HG03565 (cell line): ENCODE data around the gene HDGFL2.

Experiments used
- ATAC-seq: cut with Tn5 transposase; IDR thresholded peaks from one replicate; pipeline ENCODE4 v1.9.1; 2021; ENCODE audit warnings: mild to moderate bottlenecking, moderate library complexity; ENCODE audit not compliant: unreplicated experiment

HDGFL2 gene

DNA sequence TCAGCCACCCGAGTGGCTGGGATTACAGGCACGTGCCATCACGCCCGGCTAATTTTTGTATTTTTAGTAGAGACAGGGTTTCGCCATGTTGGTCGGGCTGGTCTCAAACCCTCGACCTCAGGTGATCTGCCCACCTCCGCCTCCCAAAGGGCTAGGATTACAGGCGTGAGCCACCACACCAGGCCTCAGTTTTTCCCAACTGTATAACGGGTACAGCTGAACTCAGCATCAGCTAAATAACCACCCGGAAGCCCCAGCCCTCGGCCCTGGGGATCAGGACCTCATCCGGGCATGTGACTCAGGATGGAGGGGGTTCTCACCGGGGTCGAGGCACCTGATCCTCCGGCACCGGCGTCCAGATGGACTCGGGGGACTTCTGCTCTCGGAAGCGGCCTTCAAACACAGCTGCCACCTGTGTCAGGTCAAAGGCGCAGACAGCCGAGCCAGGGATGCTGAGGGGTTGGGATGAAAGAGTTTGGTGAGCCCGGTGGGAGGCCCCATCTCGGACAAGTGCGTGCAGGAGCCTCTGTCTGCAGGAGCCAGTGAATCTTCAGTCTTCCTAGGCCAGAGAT lies 78.5 kb downstream of the HDGFL2 start:
- ATAC-seq, result no peak
